SJCRH30 (cell line): Measurements from ENCODE around the gene C3. TPM values are rescaled to one million over a fixed set of nuclear protein-coding genes. Genes with fewer than 3 reads are reported as not detected.
"Not testable (repeated sequence)": the region's sequence is repeated elsewhere in the genome, so short reads cannot be mapped to it uniquely, and the experiment has no call there.

ENCODE experiments used
- DNase-seq, 2 experiments: peaks; one replicate each; pipeline ENCODE4 v3.0.0-alpha.2; 2015 to 2020
- H3K27ac ChIP-seq: fragments of 250-450 bp; sonication (Bioruptor Pico); 2 replicates; pipeline ENCODE4 v1.5.1; 2020; ENCODE audit warnings: mild to moderate bottlenecking, moderate library complexity
- H3K27me3 ChIP-seq: fragments of 250-450 bp; sonication (Bioruptor Pico); 2 replicates; pipeline ENCODE4 v1.5.1; 2020; ENCODE audit warnings: mild to moderate bottlenecking, moderate library complexity
- H3K36me3 ChIP-seq: fragments of 250-450 bp; sonication (Bioruptor Pico); 2 replicates; pipeline ENCODE4 v1.5.1; 2020; ENCODE audit warnings: mild to moderate bottlenecking, moderate library complexity
- H3K4me1 ChIP-seq: fragments of 250-450 bp; sonication (Bioruptor Pico); 2 replicates; pipeline ENCODE4 v1.5.1; 2020; ENCODE audit warnings: mild to moderate bottlenecking, moderate library complexity
- H3K4me3 ChIP-seq: fragments of 250-450 bp; sonication (Bioruptor Pico); 2 replicates; pipeline ENCODE4 v1.5.1; 2020; ENCODE audit warnings: mild to moderate bottlenecking, moderate library complexity
- H3K9me3 ChIP-seq: fragments of 250-450 bp; sonication (Bioruptor Pico); replicated peaks from 2 replicates; pipeline ENCODE4 v1.5.1; 2020; ENCODE audit warnings: mild to moderate bottlenecking, moderate library complexity
- total RNA-seq: library from RNA; depleted of rRNA; stranded (reverse); fragments of >200 nt; shearing (Covaris generic); gene quantifications from 2 replicates; pipeline ENCODE4 v1.2.3, GENCODE V29; 2014

Gene C3
- total RNA-seq, 1 experiment from 2014 or later: not detected

- H3K27me3 ChIP-seq: no peaks in the 10 kb centered on the region
- DNase-seq: no peak
- H3K4me1 ChIP-seq: no peaks in the 10 kb centered on the region
- H3K9me3 ChIP-seq: no peaks in the 10 kb centered on the region
- no peak overlapping the region for H3K27ac ChIP-seq
- no peaks in the 10 kb centered on the region for H3K36me3 ChIP-seq
- H3K4me3 ChIP-seq: no peak overlapping the region
These were observed 53.3 kb downstream of the C3 start for GRCh38 chr19:6667114-6667627.

GRCh38 chr19:6664916-6665315 lies 55.5 kb downstream of the C3 start:
- H3K27me3 ChIP-seq: no peaks in the 10 kb centered on the region
- no peaks in the 10 kb centered on the region for H3K4me1 ChIP-seq
- H3K27ac ChIP-seq: no peak overlapping the region
- no peaks in the 10 kb centered on the region for H3K36me3 ChIP-seq
- no peak overlapping the region for H3K4me3 ChIP-seq
- DNase-seq: no peak
- no peaks in the 10 kb centered on the region for H3K9me3 ChIP-seq

GRCh38 chr19:6663236-6664201 lies 56.9 kb downstream of the C3 start:
- DNase-seq: no peak
- no peak overlapping the region for H3K27ac ChIP-seq
- H3K9me3 ChIP-seq: no peaks in the 10 kb centered on the region
- H3K4me3 ChIP-seq: no peak overlapping the region
- H3K27me3 ChIP-seq: no peaks in the 10 kb centered on the region
- H3K4me1 ChIP-seq: no peaks in the 10 kb centered on the region
- no peaks in the 10 kb centered on the region for H3K36me3 ChIP-seq

GRCh38 chr19:6662702-6663101 lies 57.7 kb downstream of the C3 start:
- H3K36me3 ChIP-seq: no peaks in the 10 kb centered on the region
- DNase-seq: no peak
- no peaks in the 10 kb centered on the region for H3K4me1 ChIP-seq
- H3K27ac ChIP-seq: no peak overlapping the region
- no peaks in the 10 kb centered on the region for H3K9me3 ChIP-seq
- H3K4me3 ChIP-seq: no peak overlapping the region
- H3K27me3 ChIP-seq: no peaks in the 10 kb centered on the region

- not testable (repeated sequence) for H3K36me3 ChIP-seq, H3K27me3 ChIP-seq, H3K9me3 ChIP-seq, H3K27ac ChIP-seq, H3K4me1 ChIP-seq, DNase-seq, H3K4me3 ChIP-seq
These were observed 58.8 kb downstream of the C3 start for GRCh38 chr19:6661509-6662244.

- DNase-seq: no peak
- no peaks in the 10 kb centered on the region for H3K9me3 ChIP-seq
- H3K36me3 ChIP-seq: no peaks in the 10 kb centered on the region
- H3K27ac ChIP-seq: no peak overlapping the region
- H3K27me3 ChIP-seq: no peaks in the 10 kb centered on the region
- H3K4me1 ChIP-seq: no peaks in the 10 kb centered on the region
- no peak overlapping the region for H3K4me3 ChIP-seq
These were observed 59.5 kb downstream of the C3 start for GRCh38 chr19:6660930-6661329.

GRCh38 chr19:6656390-6656789 lies 64.1 kb downstream of the C3 start:
- H3K36me3 ChIP-seq, H3K4me1 ChIP-seq, H3K27ac ChIP-seq, H3K4me3 ChIP-seq, H3K27me3 ChIP-seq, DNase-seq, H3K9me3 ChIP-seq: not testable (repeated sequence)

GRCh38 chr19:6654347-6655310 lies 65.8 kb downstream of the C3 start:
- Histone ChIP-seq H3K9me3 (no peaks in the 10 kb centered on the region), H3K4me3 (no peak overlapping the region), H3K27ac (no peak overlapping the region), H3K27me3 (no peaks in the 10 kb centered on the region), H3K4me1 (no peaks in the 10 kb centered on the region), H3K36me3 (no peaks in the 10 kb centered on the region)
- DNase-seq: no peak

GRCh38 chr19:6652805-6653094 lies 67.7 kb downstream of the C3 start:
- Histone ChIP-seq H3K4me1 (no peaks in the 10 kb centered on the region), H3K9me3 (no peaks in the 10 kb centered on the region), H3K36me3 (no peaks in the 10 kb centered on the region), H3K27ac (no peak overlapping the region), H3K4me3 (no peak overlapping the region), H3K27me3 (no peaks in the 10 kb centered on the region)
- DNase-seq: no peak

- no peak overlapping the region for H3K27ac ChIP-seq
- no peak overlapping the region for H3K4me3 ChIP-seq
- no peaks in the 10 kb centered on the region for H3K4me1 ChIP-seq
- H3K9me3 ChIP-seq: no peaks in the 10 kb centered on the region
- H3K27me3 ChIP-seq: no peaks in the 10 kb centered on the region
- H3K36me3 ChIP-seq: no peaks in the 10 kb centered on the region
- no peak for DNase-seq
These were observed 68.3 kb downstream of the C3 start for GRCh38 chr19:6651965-6652804.

- Histone ChIP-seq H3K4me3 (no peak overlapping the region), H3K4me1 (no peaks in the 10 kb centered on the region), H3K27ac (no peak overlapping the region), H3K9me3 (no peaks in the 10 kb centered on the region), H3K27me3 (no peaks in the 10 kb centered on the region), H3K36me3 (no peaks in the 10 kb centered on the region)
- DNase-seq: no peak
These were observed 71.3 kb downstream of the C3 start for GRCh38 chr19:6649185-6649584.

- Histone ChIP-seq H3K4me3 (no peak overlapping the region), H3K27ac (no peak overlapping the region), H3K9me3 (no peaks in the 10 kb centered on the region), H3K36me3 (no peaks in the 10 kb centered on the region), H3K4me1 (no peaks in the 10 kb centered on the region), H3K27me3 (no peaks in the 10 kb centered on the region)
- DNase-seq: no peak
These were observed 72.2 kb downstream of the C3 start for GRCh38 chr19:6648141-6648715.

- no peak for DNase-seq
- no peak overlapping the region for H3K4me3 ChIP-seq
- no peaks in the 10 kb centered on the region for H3K36me3 ChIP-seq
- no peaks in the 10 kb centered on the region for H3K9me3 ChIP-seq
- H3K4me1 ChIP-seq: no peaks in the 10 kb centered on the region
- no peak overlapping the region for H3K27ac ChIP-seq
- H3K27me3 ChIP-seq: no peaks in the 10 kb centered on the region
These were observed 75.7 kb downstream of the C3 start for GRCh38 chr19:6644796-6645195.

GRCh38 chr19:6640333-6640732 lies 80.1 kb downstream of the C3 start:
- DNase-seq, H3K4me3 ChIP-seq, H3K36me3 ChIP-seq, H3K27ac ChIP-seq, H3K4me1 ChIP-seq, H3K9me3 ChIP-seq, H3K27me3 ChIP-seq: not testable (repeated sequence)
